HG03558 (cell line): Measurements from ENCODE around the gene ROR2.
"Not testable (repeated sequence)": the region's sequence is repeated elsewhere in the genome, so short reads cannot be mapped to it uniquely, and the experiment has no call there.

Source experiments
- ATAC-seq: cut with Tn5 transposase; IDR thresholded peaks from one replicate; pipeline ENCODE4 v1.9.1; 2021; ENCODE audit warnings: moderate number of reproducible peaks; ENCODE audit not compliant: unreplicated experiment; ENCODE audit errors: extremely low read depth

The ROR2 gene

DNA sequence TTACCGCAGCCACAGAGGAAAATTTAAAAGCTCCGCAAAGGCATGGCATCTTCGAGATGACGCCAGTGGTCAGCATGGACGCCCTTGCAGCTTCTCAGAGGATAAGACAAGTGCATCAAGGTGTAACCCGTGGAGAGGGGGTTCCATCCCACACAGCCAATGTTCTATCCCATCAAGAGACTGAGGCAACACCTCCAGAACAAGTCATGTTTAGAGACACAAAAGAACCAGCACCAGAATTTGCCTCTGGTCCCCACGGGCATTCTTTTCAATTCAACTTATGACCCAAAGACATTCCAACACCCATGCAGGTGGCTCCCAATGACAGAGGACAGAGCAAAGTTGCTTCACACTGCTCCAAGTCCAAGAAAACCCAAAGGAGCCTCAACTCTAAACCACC, 20.7 kb downstream of the ROR2 start:
- no peak for ATAC-seq

DNA sequence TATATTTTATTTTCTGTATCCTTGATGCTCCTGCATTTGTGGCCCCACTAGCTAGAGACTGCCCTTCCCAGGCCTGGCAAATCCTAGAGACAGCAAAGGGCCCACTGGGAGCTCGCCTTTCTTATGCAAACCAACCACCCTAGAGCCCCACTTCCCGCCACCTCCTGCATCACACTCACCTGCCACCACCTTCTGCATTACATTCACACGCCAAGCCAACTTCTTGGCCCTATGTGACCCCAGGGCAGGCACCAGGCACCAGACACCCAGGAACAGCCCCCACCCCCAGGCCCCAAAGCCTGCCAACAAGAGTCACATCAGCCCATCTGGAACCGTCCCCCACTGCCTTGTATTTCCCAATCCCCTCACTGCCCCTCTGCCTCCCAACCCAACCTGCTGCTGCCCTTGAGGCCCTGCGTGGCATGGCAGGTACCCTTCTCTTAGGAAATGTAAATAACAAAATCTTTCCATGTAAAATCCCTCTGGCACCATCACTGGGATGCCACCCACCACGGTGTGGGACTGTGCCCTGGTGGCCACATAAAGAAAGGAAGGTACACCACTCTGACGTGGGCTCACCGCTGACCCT, 22.0 kb downstream of the ROR2 start:
- ATAC-seq: no peak

DNA sequence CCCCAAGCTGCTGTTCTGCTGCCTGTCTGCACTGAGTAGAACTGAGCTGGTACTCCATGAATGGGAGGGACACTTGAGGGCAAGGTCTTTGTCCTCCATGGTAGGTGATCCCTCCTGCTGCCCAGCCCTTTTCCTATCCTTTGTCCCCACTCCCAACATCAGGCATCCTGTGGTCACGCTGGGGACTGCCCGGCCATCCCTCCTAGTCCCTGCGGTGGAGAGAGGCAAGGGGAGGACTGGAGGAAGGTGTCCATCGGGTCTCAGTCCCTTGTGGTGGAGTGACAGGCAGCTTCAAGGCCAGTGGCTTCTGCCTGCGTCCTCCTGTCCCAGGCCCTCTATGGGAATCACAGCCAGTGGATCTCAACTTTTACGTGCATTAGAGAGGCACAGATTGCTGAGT, 25.9 kb downstream of the ROR2 start:
- ATAC-seq: no peak

DNA sequence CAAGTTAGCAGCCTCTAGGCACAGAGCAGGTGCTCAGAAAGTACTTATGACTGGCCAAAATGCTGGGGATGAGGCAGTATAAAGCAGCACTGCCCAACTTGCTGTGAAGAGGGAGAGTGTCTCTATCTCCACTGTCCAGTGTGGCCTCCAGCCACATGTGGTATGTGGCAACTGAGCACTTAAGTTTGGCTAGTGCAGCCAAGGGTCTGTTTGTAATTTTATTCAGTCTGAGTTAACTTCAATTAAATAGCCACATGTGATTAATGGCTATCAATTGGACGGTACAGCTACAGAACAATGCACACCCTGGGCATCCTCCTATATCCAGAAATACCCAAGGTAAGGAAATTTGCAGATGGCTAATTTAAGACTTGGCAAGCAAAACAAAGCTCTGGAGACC, 26.9 kb downstream of the ROR2 start:
- no peak for ATAC-seq

DNA sequence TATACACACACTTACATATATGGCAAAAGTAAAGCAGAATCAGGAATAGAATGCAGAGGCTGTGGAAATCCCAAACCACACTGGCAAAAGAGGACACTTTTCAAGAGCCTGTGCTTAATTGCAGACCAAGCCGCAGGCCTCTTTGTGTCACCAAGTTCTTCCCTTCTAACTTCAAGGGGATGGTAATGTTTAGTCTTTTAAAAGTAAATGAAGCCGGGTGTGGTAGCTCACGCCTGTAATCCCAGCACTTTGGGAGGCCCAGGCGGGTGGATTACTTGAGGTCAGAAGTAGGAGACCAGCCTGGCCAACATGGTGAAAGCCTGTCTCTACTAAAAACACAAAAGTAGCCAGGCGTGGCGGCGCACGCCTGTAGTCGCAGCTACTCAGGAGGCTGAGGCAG, 28.7 kb downstream of the ROR2 start:
- no peak for ATAC-seq

DNA sequence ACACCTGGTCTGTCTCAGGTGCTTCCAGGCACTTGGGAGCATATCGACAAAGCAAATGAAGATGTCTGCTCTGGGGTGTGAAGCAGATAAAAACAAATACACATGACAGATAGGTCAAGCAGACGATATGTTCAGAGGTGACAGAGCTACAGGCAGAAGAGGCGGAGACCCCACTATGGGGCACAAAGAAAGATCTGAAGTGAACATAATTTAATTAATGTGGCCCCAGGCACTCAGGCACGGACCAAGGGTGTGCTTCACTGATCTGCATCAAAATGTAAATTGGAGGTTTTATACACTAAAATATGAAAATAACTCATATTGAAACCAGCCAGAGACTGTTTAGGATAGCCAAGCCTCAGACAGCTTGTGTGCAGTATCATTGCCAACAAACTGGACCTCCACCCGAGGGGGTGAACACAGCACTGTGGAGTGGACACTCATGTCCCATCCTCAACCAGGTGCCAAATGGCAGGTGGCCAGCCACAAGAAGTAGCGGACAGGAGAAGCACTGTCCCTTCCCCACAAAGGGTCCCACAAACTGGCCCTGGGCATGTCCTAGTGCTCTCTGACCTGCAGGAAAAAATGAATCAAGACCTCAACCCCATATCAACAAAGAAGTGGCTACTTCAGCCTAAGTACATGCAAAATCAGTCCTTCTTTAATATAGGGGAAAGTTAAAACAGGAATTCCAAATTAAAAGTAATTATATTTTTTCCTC, 29.2 kb downstream of the ROR2 start:
- no peak for ATAC-seq

DNA sequence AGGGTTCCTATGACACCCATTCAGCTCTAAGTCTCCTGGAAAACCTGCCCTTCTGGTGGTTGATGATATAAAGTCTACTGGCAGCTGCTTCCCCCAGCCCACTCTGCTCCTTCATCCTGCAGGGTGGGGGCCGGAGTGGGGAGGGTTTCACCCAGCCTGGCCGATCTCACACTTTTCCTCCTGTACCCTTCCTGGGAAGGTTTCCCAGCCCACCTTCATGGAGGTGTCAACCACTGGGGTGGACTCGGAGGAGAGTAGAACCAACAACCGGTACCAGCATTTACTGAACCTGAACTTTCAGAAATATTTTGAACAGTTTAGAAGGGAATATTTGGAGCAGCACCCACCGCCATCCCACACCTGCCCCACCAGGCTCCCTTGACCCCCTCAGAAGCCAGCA, 30.4 kb downstream of the ROR2 start:
- ATAC-seq: no peak

DNA sequence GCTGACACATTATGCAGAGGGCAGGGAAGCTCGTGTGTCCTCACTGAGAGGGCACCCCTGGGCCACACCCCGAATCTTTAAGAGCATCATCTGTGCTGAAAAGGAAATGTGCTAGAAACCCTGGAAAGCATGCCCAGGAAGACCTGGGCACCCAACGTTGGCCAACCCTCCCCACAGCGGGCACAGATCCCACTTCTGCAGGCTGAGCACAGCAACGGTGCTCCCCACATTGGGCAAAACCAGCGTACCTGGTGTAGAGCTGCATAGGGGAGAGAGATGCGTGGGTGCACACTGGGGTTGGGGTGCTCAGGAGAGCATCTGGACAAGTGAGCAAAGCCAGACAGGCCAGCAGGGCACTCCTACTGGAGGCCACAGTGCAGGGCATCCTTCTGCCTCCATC, 32.6 kb downstream of the ROR2 start:
- no peak for ATAC-seq

DNA sequence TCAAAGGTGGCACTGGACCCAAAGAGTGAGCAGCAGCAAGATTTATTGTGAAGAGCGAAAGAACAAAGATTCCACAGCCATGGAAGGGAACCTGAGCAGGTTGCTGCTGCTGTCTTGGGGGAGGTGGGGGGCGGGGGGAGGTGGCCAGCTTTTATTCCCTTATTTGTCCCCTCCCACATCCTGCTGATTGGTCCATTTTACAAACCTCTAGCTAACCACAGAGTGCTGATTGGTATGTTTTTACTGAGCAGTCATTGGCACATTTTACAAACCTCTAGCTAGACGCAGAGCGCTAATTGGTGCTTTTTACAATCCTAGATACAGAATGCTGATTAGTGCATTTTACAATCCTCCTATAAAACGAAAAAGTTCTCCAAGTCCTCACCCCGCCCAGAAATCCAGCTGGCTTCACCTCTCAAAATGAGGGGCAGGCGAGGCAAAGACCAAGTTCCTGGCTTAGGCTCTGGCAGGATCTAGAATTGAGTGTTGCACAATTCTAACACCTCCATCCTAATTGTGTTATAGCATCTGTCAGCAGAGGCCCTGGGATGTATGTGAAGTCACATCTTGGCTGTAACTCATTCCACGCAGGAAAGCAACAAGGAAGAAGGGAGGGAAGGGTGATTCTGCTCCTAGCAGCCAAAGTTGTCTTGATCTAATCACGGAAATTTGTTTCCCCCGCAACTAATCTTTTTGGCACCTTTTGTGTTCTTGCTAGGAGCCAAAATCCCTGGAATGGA, 34.3 kb downstream of the ROR2 start:
- no peak for ATAC-seq

DNA sequence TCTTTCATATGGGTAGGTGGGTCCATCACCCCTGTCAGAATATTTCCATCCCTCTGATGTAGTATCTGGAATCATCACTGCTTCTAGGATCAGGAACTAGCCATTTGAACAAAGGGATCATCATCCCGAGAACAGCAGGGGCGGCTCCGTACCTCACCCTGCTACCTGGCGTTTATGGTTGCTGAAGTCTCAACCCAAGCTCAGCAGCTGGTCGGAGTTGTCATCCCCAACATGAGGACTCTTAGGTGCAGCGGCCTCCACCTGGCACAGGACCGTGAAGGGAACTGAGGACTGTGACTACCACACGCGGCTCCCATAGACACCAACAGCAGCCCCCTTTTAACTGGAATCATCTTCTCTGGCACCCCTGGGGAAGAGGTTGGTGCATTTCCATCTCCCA, 35.1 kb downstream of the ROR2 start:
- no peak for ATAC-seq

DNA sequence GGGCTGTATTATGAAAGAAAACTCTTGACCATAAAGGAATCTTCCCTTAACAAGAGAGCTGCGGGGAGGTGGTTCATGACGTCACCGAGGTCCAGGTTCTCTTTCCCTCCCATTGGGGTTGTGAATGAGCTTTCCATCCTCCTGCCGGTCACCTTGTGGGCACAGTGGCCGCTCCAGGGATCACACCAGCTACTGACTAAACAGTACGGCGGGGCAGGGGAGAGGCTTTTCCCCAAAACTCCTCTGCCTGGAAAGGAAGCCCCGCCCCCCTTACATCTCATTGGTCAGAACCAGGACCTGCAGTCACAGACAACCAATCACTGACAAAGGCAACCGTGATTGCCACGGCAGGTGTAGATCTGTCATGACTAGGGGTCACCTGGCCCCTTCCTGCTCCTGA, 35.6 kb downstream of the ROR2 start:
- no peak for ATAC-seq

DNA sequence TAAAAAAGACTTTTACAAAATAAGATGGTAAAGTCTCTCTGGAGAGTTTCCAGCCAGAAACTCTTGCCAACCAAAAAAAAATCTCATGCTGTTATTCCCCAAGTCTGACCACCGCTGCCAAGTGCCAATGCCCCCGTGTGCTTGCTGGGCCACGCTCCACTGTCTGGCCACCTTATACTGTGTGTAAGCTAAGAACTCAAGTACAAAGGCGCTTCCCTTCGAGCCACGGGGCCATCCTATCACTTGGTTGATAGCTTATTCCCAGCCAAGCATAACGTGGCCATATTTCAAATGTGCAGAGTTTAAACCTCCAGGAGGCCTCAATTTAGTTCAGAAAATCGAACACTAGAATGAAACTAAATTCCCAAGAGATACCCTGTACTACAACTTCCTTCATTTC, 36.0 kb downstream of the ROR2 start:
- ATAC-seq: no peak

DNA sequence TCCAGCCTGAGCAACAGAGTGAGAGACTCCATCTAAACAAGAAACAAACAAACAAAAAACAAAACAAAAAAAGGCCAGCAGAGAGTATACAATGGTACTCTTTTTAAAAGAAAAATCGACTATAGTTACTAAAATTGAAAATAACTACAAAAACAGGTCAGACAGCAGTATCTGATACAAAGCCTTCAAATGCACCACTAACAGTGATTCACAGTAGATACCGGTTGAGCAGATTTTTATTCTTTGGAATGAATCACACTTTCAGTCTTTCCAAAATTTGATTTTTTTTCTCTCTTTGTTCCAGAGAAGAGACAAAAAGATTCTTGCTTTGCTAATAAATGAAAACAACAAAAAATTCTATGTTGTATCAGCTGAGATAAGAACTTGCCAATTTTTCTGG, 36.9 kb downstream of the ROR2 start:
- ATAC-seq: no peak

DNA sequence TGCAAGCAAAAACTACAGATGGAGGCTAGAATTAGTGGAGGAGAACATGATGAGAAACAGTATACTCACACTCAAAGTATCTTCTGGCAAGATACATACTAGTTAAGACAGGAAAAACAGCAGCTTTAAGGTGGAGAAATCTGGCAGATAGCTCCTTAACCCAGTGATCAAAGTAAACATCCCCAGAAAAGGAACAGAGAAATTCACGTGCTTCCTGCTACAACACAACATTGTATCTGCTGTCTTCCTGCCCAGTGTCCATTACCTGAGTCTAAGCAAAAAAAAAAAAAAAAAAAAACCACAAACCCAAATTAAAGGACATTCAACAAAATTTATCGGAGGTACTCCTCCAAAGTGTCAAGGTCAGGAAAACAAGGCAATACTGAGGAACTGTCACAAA, 38.4 kb downstream of the ROR2 start:
- ATAC-seq: no peak

DNA sequence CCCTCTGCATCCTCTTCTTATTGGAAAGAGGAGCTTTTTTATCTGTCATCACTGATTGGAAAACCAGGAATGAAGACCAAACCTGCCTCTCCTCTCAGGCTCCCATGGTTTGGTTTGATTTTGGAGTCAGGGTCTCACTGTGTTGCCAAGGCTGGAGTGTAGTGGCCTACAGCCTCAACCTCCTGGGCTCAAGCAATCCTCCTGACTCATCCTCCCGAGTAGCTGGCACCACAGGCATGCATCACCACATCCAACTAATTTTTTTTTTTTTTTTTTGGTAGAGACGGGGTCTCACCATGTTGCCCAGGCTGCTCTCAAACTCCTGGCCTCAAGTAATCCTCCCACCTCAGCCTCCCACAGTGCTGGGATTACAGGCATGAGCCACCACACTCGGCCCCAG, 40.8 kb downstream of the ROR2 start:
- ATAC-seq: not testable (repeated sequence)

DNA sequence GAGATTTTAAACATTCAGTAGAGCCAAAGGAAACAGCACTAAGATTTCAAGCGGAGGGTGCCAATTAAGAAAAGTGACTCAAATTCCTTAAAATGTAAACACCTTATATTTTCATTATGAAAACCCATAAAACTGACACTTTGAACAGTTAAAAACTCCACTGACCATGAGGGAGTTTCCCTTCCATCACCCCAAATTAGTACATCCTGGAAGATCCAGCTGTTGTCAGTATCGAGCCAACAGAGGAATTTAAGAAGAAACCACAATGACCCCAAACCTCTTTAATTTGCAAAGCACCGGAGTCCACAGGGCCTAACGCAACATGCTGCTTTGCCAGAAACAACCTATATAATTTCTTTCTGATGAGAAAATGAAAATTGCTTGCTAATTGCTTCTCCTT, 41.3 kb downstream of the ROR2 start:
- no peak for ATAC-seq

DNA sequence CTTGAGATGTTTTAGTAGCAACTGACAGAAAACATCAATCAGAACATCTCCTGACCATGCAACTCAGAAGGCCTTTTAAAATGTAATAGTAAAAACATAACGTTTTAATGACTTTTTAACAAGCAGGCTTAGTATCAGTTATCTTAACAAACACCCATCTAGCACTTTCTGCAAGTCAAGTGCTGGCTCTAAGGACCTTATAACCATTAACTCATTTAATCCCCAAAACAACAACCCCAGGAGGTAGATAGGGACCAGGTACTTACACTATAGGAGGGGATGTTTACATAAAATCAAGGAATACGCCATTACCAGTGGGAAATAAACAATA, 41.8 kb downstream of the ROR2 start:
- ATAC-seq: no peak

DNA sequence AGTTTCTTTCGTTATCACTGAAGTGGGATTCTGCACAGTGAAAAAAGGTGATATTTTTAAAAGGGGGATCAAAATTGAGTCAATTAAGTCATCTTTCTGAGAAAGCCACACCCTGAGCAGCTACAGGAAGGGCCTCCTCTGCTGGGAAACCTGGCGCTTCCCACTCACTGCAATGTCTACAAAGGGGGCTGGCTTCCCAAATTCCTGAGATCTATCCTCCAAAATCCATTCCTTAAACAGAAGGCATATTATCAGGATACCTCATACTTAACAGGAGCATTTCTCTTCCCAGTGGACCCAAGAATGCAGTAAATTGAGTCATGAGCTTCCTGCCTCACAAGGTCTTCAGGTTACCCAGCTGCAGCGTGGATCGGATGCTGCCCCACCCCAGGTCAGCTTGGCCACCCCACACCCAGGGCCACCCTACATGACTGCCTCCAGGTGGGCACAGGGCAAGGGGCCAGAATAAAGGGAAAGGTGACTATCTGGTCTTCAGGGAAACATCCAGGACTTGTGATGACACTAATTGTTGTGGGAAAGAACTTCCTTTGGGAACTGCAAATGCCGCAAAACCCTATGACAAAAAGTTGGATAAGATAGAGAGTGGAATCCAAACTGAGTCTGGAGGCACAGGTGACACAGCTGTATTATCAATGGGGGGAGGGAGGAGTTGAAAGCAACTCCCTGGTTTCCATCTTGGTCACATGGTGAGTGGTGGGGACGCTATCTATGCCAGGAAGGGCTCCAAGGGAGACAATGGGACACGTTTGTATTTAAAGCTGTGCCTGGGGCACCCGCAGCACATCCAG, 42.3 kb downstream of the ROR2 start:
- ATAC-seq: no peak

DNA sequence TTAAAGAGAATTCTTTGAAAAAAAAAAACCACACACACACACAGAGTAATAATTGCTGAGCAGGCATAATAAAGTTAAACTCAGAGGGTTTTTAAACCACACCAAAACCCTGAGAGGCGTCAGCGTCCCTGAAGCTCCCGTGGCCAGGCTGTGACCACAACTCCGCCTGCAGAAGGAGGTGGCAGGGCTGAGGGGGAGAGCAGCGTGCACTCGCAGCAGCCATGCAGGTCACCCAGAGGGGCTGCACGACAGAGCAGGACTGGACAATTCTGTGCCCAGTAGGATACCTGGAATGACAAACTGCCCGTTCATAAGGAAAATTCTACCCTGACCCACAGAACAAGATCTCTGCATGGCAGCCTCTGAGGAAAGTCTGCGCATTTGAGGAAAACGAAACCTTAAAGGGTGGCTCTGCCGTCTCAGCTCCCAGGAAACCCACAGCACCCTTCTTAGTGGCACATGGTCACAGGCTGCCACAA, 44.0 kb downstream of the ROR2 start:
- no peak for ATAC-seq

DNA sequence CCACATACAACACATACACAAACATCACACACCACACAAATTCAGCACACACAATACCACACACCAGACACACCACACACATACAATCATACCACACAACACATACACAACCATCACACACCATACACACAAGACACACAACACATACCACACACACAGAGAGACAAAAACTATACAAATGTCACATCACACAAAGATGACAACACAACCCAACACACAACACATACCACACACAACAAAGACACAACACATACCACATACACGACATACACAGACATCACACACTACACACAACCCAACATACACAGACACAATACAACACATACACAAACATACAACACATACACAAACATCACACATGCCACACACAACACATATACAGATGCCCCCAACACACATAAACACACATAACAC, 44.8 kb downstream of the ROR2 start:
- no peak for ATAC-seq
